SH-SY5Y (cell line): ENCODE results near the gene RELL2.

ENCODE experiments used
- GATA2 ChIP-seq: IDR thresholded peaks from 2 replicates; pipeline ENCODE4 v1.6.1; 2011; ENCODE audit warnings: mild to moderate bottlenecking, low read depth, low read length
- GATA3 ChIP-seq: IDR thresholded peaks from 2 replicates; pipeline ENCODE4 v1.6.1; 2011; ENCODE audit warnings: low read depth, mild to moderate bottlenecking, low read length, moderate library complexity

GRCh38 chr5:141638771-141639170, 2.0 kb downstream of the RELL2 start:
- TF ChIP-seq GATA2 (no peak), GATA3 (no peak)
